Astrocyte (in vitro differentiated cells and primary cell): ENCODE data around the gene PTPRN2.

Experiments used
- CTCF ChIP-seq: IDR thresholded peaks from 2 replicates; pipeline ENCODE4 v1.5.1; 2011; ENCODE audit warnings: low read depth, mild to moderate bottlenecking, inconsistent platforms, low read length, moderate library complexity; ENCODE audit not compliant: insufficient read depth
- EZH2 ChIP-seq: IDR thresholded peaks from 2 replicates; pipeline ENCODE4 v1.6.1; 2012; ENCODE audit warnings: mild to moderate bottlenecking, low read length, inconsistent platforms; ENCODE audit not compliant: insufficient read depth

- TF ChIP-seq EZH2 (no peak), CTCF (no peak)
Observed at GRCh38 chr7:157544980-157545680, 1042.5 kb downstream of the PTPRN2 start.
